DND-41 (cell line): ENCODE measurements around the gene GRID2.

Experiments used
- EZH2 ChIP-seq: IDR thresholded peaks from 3 replicates; pipeline ENCODE4 v1.6.1; 2012; ENCODE audit warnings: borderline replicate concordance, low read depth, mild to moderate bottlenecking, moderate library complexity, low read length, inconsistent platforms; ENCODE audit not compliant: severe bottlenecking
- TF ChIP-seq, protein P1 (sequence below): IDR thresholded peaks from 2 replicates; pipeline ENCODE4 v1.5.1; 2012; ENCODE audit warnings: borderline replicate concordance, low read length, moderate library complexity, mild to moderate bottlenecking; ENCODE audit not compliant: poor library complexity, severe bottlenecking; ENCODE audit errors: extremely low read depth

DNA sequence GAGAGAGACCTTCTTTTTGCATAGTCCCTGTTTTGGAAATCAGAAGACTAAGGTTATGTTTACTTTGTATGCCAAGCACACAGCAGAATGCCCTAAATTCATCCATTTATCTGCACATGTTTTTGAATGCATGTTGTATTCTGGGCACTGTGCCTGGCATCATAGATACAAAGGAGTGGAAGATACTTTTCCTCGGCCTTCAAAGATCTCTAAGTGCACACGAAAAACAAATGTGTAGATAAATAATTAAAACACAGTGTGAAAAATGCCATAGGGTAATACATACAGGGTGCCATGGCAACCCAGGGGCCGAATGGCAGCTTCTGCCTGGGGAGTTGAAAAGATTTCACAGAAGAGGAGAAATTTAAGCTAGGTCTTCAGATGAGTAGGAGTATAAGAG lies 1134.2 kb downstream of the GRID2 start:
- no peak for TF ChIP-seq EZH2
- TF ChIP-seq, protein P1, sequence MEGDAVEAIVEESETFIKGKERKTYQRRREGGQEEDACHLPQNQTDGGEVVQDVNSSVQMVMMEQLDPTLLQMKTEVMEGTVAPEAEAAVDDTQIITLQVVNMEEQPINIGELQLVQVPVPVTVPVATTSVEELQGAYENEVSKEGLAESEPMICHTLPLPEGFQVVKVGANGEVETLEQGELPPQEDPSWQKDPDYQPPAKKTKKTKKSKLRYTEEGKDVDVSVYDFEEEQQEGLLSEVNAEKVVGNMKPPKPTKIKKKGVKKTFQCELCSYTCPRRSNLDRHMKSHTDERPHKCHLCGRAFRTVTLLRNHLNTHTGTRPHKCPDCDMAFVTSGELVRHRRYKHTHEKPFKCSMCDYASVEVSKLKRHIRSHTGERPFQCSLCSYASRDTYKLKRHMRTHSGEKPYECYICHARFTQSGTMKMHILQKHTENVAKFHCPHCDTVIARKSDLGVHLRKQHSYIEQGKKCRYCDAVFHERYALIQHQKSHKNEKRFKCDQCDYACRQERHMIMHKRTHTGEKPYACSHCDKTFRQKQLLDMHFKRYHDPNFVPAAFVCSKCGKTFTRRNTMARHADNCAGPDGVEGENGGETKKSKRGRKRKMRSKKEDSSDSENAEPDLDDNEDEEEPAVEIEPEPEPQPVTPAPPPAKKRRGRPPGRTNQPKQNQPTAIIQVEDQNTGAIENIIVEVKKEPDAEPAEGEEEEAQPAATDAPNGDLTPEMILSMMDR: no peak
